Neural cell (in vitro differentiated cells): ENCODE results near the gene GPI.

ENCODE experiments used
- EP300 ChIP-seq: fragments of 450-650 bp; conservative IDR thresholded peaks from 2 replicates; pipeline ENCODE4 v1.6.1; 2014; ENCODE audit warnings: antibody characterized with exemption, mild to moderate bottlenecking, moderate library complexity; ENCODE audit not compliant: poor library complexity, severe bottlenecking
- EZH2 ChIP-seq: fragments of 200-600, 300-800 bp; shearing (Covaris generic), sonication (generic); IDR thresholded peaks from 2 replicates; pipeline ENCODE4 v1.6.1; 2014; ENCODE audit warnings: antibody characterized with exemption, low read length, borderline replicate concordance, mild to moderate bottlenecking; ENCODE audit not compliant: insufficient read depth, poor library complexity, severe bottlenecking
- POLR2AphosphoS5 ChIP-seq: IDR thresholded peaks from 2 replicates; pipeline ENCODE4 v1.6.1; 2012
- TAF1 ChIP-seq: IDR thresholded peaks from 2 replicates; pipeline ENCODE4 v1.6.1; 2012; ENCODE audit warnings: low read depth
- TF ChIP-seq, protein P1 (sequence below): fragments of 450-650 bp; IDR thresholded peaks from 2 replicates; pipeline ENCODE4 v1.5.1; 2014; ENCODE audit warnings: antibody characterized with exemption, mild to moderate bottlenecking, moderate library complexity; ENCODE audit not compliant: poor library complexity, severe bottlenecking
- TF ChIP-seq, protein P2 (sequence below): IDR thresholded peaks from 2 replicates; pipeline ENCODE4 v1.6.1; 2012; ENCODE audit warnings: borderline replicate concordance

DNA sequence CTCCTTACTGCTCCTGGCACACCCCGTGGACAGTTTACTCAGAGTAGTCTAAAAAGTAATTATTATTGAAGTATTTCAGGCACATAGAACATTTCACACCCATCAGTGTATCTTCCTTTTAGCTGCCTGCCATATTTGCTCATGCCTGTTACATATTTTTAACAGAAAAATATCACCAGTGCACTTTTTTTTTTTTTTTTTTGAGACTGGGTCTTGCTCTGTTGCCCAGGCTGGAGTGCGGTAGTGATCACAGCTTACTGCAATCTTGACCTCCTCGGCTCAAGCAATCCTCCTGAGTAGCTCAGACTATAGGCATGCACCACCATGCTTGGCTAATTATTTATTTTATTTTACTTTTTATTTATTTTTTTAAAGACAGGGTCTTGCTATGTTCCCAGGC lies 40.7 kb upstream of the GPI start:
- TF ChIP-seq, protein P1, sequence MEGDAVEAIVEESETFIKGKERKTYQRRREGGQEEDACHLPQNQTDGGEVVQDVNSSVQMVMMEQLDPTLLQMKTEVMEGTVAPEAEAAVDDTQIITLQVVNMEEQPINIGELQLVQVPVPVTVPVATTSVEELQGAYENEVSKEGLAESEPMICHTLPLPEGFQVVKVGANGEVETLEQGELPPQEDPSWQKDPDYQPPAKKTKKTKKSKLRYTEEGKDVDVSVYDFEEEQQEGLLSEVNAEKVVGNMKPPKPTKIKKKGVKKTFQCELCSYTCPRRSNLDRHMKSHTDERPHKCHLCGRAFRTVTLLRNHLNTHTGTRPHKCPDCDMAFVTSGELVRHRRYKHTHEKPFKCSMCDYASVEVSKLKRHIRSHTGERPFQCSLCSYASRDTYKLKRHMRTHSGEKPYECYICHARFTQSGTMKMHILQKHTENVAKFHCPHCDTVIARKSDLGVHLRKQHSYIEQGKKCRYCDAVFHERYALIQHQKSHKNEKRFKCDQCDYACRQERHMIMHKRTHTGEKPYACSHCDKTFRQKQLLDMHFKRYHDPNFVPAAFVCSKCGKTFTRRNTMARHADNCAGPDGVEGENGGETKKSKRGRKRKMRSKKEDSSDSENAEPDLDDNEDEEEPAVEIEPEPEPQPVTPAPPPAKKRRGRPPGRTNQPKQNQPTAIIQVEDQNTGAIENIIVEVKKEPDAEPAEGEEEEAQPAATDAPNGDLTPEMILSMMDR = no peak
- no peak for TF ChIP-seq POLR2AphosphoS5
- TF ChIP-seq, protein P2, sequence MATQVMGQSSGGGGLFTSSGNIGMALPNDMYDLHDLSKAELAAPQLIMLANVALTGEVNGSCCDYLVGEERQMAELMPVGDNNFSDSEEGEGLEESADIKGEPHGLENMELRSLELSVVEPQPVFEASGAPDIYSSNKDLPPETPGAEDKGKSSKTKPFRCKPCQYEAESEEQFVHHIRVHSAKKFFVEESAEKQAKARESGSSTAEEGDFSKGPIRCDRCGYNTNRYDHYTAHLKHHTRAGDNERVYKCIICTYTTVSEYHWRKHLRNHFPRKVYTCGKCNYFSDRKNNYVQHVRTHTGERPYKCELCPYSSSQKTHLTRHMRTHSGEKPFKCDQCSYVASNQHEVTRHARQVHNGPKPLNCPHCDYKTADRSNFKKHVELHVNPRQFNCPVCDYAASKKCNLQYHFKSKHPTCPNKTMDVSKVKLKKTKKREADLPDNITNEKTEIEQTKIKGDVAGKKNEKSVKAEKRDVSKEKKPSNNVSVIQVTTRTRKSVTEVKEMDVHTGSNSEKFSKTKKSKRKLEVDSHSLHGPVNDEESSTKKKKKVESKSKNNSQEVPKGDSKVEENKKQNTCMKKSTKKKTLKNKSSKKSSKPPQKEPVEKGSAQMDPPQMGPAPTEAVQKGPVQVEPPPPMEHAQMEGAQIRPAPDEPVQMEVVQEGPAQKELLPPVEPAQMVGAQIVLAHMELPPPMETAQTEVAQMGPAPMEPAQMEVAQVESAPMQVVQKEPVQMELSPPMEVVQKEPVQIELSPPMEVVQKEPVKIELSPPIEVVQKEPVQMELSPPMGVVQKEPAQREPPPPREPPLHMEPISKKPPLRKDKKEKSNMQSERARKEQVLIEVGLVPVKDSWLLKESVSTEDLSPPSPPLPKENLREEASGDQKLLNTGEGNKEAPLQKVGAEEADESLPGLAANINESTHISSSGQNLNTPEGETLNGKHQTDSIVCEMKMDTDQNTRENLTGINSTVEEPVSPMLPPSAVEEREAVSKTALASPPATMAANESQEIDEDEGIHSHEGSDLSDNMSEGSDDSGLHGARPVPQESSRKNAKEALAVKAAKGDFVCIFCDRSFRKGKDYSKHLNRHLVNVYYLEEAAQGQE = no peak
- TF ChIP-seq TAF1 = no peak
- no peak for TF ChIP-seq EZH2
- TF ChIP-seq EP300 = no peak
